HEK293T (cell line): Measurements from ENCODE around the gene ALPG.

Source experiments
- BHLHE40 ChIP-seq: fragments of 450-650 bp; IDR thresholded peaks from 2 replicates; pipeline ENCODE4 v1.6.1; 2016; ENCODE audit warnings: mild to moderate bottlenecking, moderate library complexity, borderline replicate concordance
- CTBP1 ChIP-seq: fragments of 450-650 bp; IDR thresholded peaks from 2 replicates; pipeline ENCODE4 v1.6.1; 2016; ENCODE audit warnings: borderline replicate concordance
- FOXA1 ChIP-seq: fragments of 450-650 bp; IDR thresholded peaks from 2 replicates; pipeline ENCODE4 v1.6.1; 2016; ENCODE audit warnings: mild to moderate bottlenecking
- FOXK2 ChIP-seq: fragments of 450-650 bp; IDR thresholded peaks from 2 replicates; pipeline ENCODE4 v1.6.1; 2016; ENCODE audit warnings: mild to moderate bottlenecking
- FOXM1 ChIP-seq: fragments of 450-650 bp; IDR thresholded peaks from 2 replicates; pipeline ENCODE4 v1.6.1; 2017; ENCODE audit warnings: mild to moderate bottlenecking, borderline replicate concordance
- PKNOX1 ChIP-seq: fragments of 450-650 bp; IDR thresholded peaks from 2 replicates; pipeline ENCODE4 v1.6.1; 2016
- TARDBP ChIP-seq: fragments of 450-650 bp; IDR thresholded peaks from 2 replicates; pipeline ENCODE4 v1.6.1; 2016

- TF ChIP-seq TARDBP (no peak), FOXK2 (no peak), FOXM1 (no peak), FOXA1 (no peak), PKNOX1 (no peak), BHLHE40 (no peak), CTBP1 (no peak)
Measured at GRCh38 chr2:232385660-232386489, 20.8 kb upstream of the ALPG start.
